Mesendoderm (in vitro differentiated cells): ENCODE results near the gene CYP3A7.

Experiments used
- DNase-seq: peaks from one replicate; pipeline ENCODE4 v3.0.0; 2013
- H2AK5ac ChIP-seq: 2 replicates; pipeline ENCODE4 v1.6.1; 2013; ENCODE audit warnings: low read length, inconsistent platforms
- H2BK120ac ChIP-seq: 2 replicates; pipeline ENCODE4 v1.6.1; 2013; ENCODE audit warnings: low read depth, mild to moderate bottlenecking, low read length, moderate library complexity, mixed read lengths
- H2BK15ac ChIP-seq: replicated peaks from 2 replicates; pipeline ENCODE4 v1.6.1; 2013; ENCODE audit warnings: low read depth, mild to moderate bottlenecking, moderate library complexity
- H2BK5ac ChIP-seq: 2 replicates; pipeline ENCODE4 v1.6.1; 2013; ENCODE audit warnings: low read length, inconsistent platforms
- H3K18ac ChIP-seq: 2 replicates; pipeline ENCODE4 v1.6.1; 2013; ENCODE audit warnings: mild to moderate bottlenecking, low read length, mixed read lengths
- H3K23ac ChIP-seq: one replicate; pipeline ENCODE4 v1.6.1; 2013; ENCODE audit warnings: low read length
- H3K27ac ChIP-seq: 2 replicates; pipeline ENCODE4 v1.5.1; 2013; ENCODE audit warnings: low read depth, mild to moderate bottlenecking, inconsistent platforms, low read length, moderate library complexity
- H3K27me3 ChIP-seq: 2 replicates; pipeline ENCODE4 v1.6.1; 2013; ENCODE audit warnings: low read length, control low read depth, mild to moderate bottlenecking, inconsistent platforms; ENCODE audit not compliant: insufficient read depth, poor library complexity
- H3K36me3 ChIP-seq: 2 replicates; pipeline ENCODE4 v1.6.1; 2013; ENCODE audit warnings: low read length, inconsistent platforms; ENCODE audit not compliant: control insufficient read depth, insufficient read depth
- H3K4ac ChIP-seq: one replicate; pipeline ENCODE4 v1.6.1; 2013; ENCODE audit warnings: low read depth, mild to moderate bottlenecking, low read length, moderate library complexity
- H3K4me1 ChIP-seq: 2 replicates; pipeline ENCODE4 v1.6.1; 2013; ENCODE audit warnings: low read depth, low read length, inconsistent platforms; ENCODE audit not compliant: control insufficient read depth
- H3K4me2 ChIP-seq: 2 replicates; pipeline ENCODE4 v1.6.1; 2013; ENCODE audit warnings: low read length
- H3K4me3 ChIP-seq: 2 replicates; pipeline ENCODE4 v1.5.1; 2013; ENCODE audit warnings: mild to moderate bottlenecking, low read length
- H3K56ac ChIP-seq: one replicate; pipeline ENCODE4 v1.6.1; 2013; ENCODE audit warnings: low read length
- H3K79me1 ChIP-seq: 2 replicates; pipeline ENCODE4 v1.6.1; 2013; ENCODE audit warnings: low read length, inconsistent platforms
- H3K79me2 ChIP-seq: 2 replicates; pipeline ENCODE4 v1.6.1; 2013; ENCODE audit warnings: mild to moderate bottlenecking, low read length; ENCODE audit not compliant: control insufficient read depth, insufficient read depth
- H3K9ac ChIP-seq: 2 replicates; pipeline ENCODE4 v1.6.1; 2013; ENCODE audit warnings: low read length, inconsistent platforms
- H4K5ac ChIP-seq: one replicate; pipeline ENCODE4 v1.6.1; 2013; ENCODE audit warnings: low read length
- H4K8ac ChIP-seq: one replicate; pipeline ENCODE4 v1.6.1; 2013; ENCODE audit warnings: low read depth, mild to moderate bottlenecking, control low read depth, low read length, moderate library complexity
- WGBS: extraction: QIAGEN DNeasy Blood & Tissue Kit; methylation state at CpG from one replicate; pipeline ENCODE4 v1.1.7; 2013; ENCODE audit warnings: low lambda C conversion rate, missing lambda C conversion rate; ENCODE audit not compliant: insufficient coverage; ENCODE audit errors: extremely low coverage; 5-methylcytosine and 5-hydroxymethylcytosine counted together

Gene CYP3A7

GRCh38 chr7:99766484-99767099, 31.6 kb upstream of the CYP3A7 start:
- H3K36me3 ChIP-seq: no peaks in the 10 kb centered on the region
- H4K8ac ChIP-seq: no peak overlapping the region
- H3K27ac ChIP-seq: no peak overlapping the region
- H3K4me1 ChIP-seq: no peaks in the 10 kb centered on the region
- no peak overlapping the region for H3K4me2 ChIP-seq
- no peak overlapping the region for H2BK5ac ChIP-seq
- H3K9ac ChIP-seq: no peak overlapping the region
- H3K4ac ChIP-seq: no peak overlapping the region
- no peak overlapping the region for H3K56ac ChIP-seq
- no peaks in the 10 kb centered on the region for H3K79me2 ChIP-seq
- H3K79me1 ChIP-seq: no peaks in the 10 kb centered on the region
- H3K18ac ChIP-seq: no peak overlapping the region
- no peak overlapping the region for H3K4me3 ChIP-seq
- H3K27me3 ChIP-seq: no peaks in the 10 kb centered on the region
- H4K5ac ChIP-seq: no peak overlapping the region
- DNase-seq: no peak
- H2BK120ac ChIP-seq: no peak overlapping the region
- no peak overlapping the region for H2BK15ac ChIP-seq
- no CpG with 5 or more reads among the region's 3 CpGs for WGBS
- no peak overlapping the region for H2AK5ac ChIP-seq
- H3K23ac ChIP-seq: no peak overlapping the region

- H3K56ac ChIP-seq: no peak overlapping the region
- no peak overlapping the region for H2BK120ac ChIP-seq
- H2AK5ac ChIP-seq: no peak overlapping the region
- DNase-seq: no peak
- H3K4me3 ChIP-seq: no peak overlapping the region
- H3K27ac ChIP-seq: no peak overlapping the region
- no peaks in the 10 kb centered on the region for H3K36me3 ChIP-seq
- no peak overlapping the region for H3K23ac ChIP-seq
- no peaks in the 10 kb centered on the region for H3K79me1 ChIP-seq
- H3K79me2 ChIP-seq: no peaks in the 10 kb centered on the region
- H4K8ac ChIP-seq: no peak overlapping the region
- no peak overlapping the region for H3K4me2 ChIP-seq
- H3K18ac ChIP-seq: no peak overlapping the region
- no peak overlapping the region for H3K9ac ChIP-seq
- WGBS: no CpG with 5 or more reads among the region's 3 CpGs
- H3K4ac ChIP-seq: no peak overlapping the region
- no peaks in the 10 kb centered on the region for H3K4me1 ChIP-seq
- H2BK15ac ChIP-seq: no peak overlapping the region
- H2BK5ac ChIP-seq: no peak overlapping the region
- H3K27me3 ChIP-seq: no peaks in the 10 kb centered on the region
- H4K5ac ChIP-seq: no peak overlapping the region
Measured at GRCh38 chr7:99764478-99764877, 29.5 kb upstream of the CYP3A7 start.

- H3K56ac ChIP-seq: no peak overlapping the region
- H3K4me3 ChIP-seq: no peak overlapping the region
- H3K4me1 ChIP-seq: no peaks in the 10 kb centered on the region
- no peaks in the 10 kb centered on the region for H3K79me1 ChIP-seq
- no peak overlapping the region for H3K27ac ChIP-seq
- H3K4me2 ChIP-seq: no peak overlapping the region
- no peak overlapping the region for H3K18ac ChIP-seq
- H2BK120ac ChIP-seq: no peak overlapping the region
- no peak for DNase-seq
- no peak overlapping the region for H3K9ac ChIP-seq
- no peak overlapping the region for H4K5ac ChIP-seq
- no CpG with 5 or more reads among the region's 7 CpGs for WGBS
- H4K8ac ChIP-seq: no peak overlapping the region
- no peaks in the 10 kb centered on the region for H3K79me2 ChIP-seq
- H3K36me3 ChIP-seq: no peaks in the 10 kb centered on the region
- no peak overlapping the region for H2AK5ac ChIP-seq
- H3K23ac ChIP-seq: no peak overlapping the region
- H3K4ac ChIP-seq: no peak overlapping the region
- no peak overlapping the region for H2BK15ac ChIP-seq
- H2BK5ac ChIP-seq: no peak overlapping the region
- no peaks in the 10 kb centered on the region for H3K27me3 ChIP-seq
Measured at GRCh38 chr7:99762680-99763327, 27.8 kb upstream of the CYP3A7 start.

GRCh38 chr7:99755085-99755484, 20.1 kb upstream of the CYP3A7 start:
- Histone ChIP-seq H3K23ac (no peak overlapping the region), H3K9ac (no peak overlapping the region), H3K79me1 (no peaks in the 10 kb centered on the region), H4K5ac (no peak overlapping the region), H2BK120ac (no peak overlapping the region), H3K27me3 (no peaks in the 10 kb centered on the region), H3K36me3 (no peaks in the 10 kb centered on the region), H3K56ac (no peak overlapping the region), H4K8ac (no peak overlapping the region), H3K27ac (no peak overlapping the region), H3K4me2 (no peak overlapping the region), H3K4me3 (no peak overlapping the region), H2BK5ac (no peak overlapping the region), H2AK5ac (no peak overlapping the region), H3K79me2 (no peaks in the 10 kb centered on the region), H2BK15ac (no peak overlapping the region), H3K4me1 (no peaks in the 10 kb centered on the region), H3K18ac (no peak overlapping the region), H3K4ac (no peak overlapping the region)
- WGBS: no CpG with 5 or more reads among the region's 1 CpG
- DNase-seq: no peak

- no peak overlapping the region for H2BK15ac ChIP-seq
- WGBS: no CpG with 5 or more reads among the region's 3 CpGs
- no peak overlapping the region for H3K4ac ChIP-seq
- H2AK5ac ChIP-seq: no peak overlapping the region
- H3K79me2 ChIP-seq: no peaks in the 10 kb centered on the region
- H3K79me1 ChIP-seq: no peaks in the 10 kb centered on the region
- no peak overlapping the region for H3K4me2 ChIP-seq
- no peak overlapping the region for H3K9ac ChIP-seq
- no peaks in the 10 kb centered on the region for H3K27me3 ChIP-seq
- no peaks in the 10 kb centered on the region for H3K36me3 ChIP-seq
- DNase-seq: no peak
- H4K5ac ChIP-seq: no peak overlapping the region
- no peak overlapping the region for H3K23ac ChIP-seq
- H3K56ac ChIP-seq: no peak overlapping the region
- no peak overlapping the region for H4K8ac ChIP-seq
- H3K27ac ChIP-seq: no peak overlapping the region
- no peaks in the 10 kb centered on the region for H3K4me1 ChIP-seq
- no peak overlapping the region for H2BK5ac ChIP-seq
- H3K4me3 ChIP-seq: no peak overlapping the region
- H3K18ac ChIP-seq: no peak overlapping the region
- no peak overlapping the region for H2BK120ac ChIP-seq
Measured at GRCh38 chr7:99752356-99752755, 17.4 kb upstream of the CYP3A7 start.
